Nephron (organoid): ENCODE measurements around the gene PTPRM.
A peak's percentile ranks its signal among the peaks of the same experiment; 100 is the strongest.

Source experiments
- H3K27ac Mint-ChIP-seq, 3 experiments: 2 replicates each; pipeline ENCODE4 v1.8.0; 2020; ENCODE audit warnings: mixed read lengths in 3 of 3, mild to moderate bottlenecking in 2 of 3, moderate library complexity in 1 of 3
- H3K27me3 Mint-ChIP-seq: 2 replicates; pipeline ENCODE4 v1.8.0; 2021; ENCODE audit warnings: low read depth, mild to moderate bottlenecking, moderate library complexity, mixed read lengths
- H3K36me3 Mint-ChIP-seq: 2 replicates; pipeline ENCODE4 v1.8.0; 2020; ENCODE audit warnings: low read depth, mixed read lengths
- H3K4me1 Mint-ChIP-seq: 2 replicates; pipeline ENCODE4 v1.8.0; 2020; ENCODE audit warnings: mixed read lengths
- H3K4me3 Mint-ChIP-seq, 3 experiments: 2 replicates each; pipeline ENCODE4 v1.8.0; 2020; ENCODE audit warnings: mild to moderate bottlenecking in 3 of 3, mixed read lengths in 3 of 3, moderate library complexity in 2 of 3
- H3K9me3 Mint-ChIP-seq: 2 replicates; pipeline ENCODE4 v1.8.0; 2020; ENCODE audit warnings: mixed read lengths
- TF ChIP-seq, protein P1 (sequence below), 3 experiments: fragments of 200-600 bp; sonication (generic); IDR thresholded peaks; one replicate each; pipeline ENCODE4 v1.5.0; 2021; ENCODE audit warnings: antibody characterized with exemption in 3 of 3; ENCODE audit not compliant: unreplicated experiment in 3 of 3

PTPRM gene

DNA sequence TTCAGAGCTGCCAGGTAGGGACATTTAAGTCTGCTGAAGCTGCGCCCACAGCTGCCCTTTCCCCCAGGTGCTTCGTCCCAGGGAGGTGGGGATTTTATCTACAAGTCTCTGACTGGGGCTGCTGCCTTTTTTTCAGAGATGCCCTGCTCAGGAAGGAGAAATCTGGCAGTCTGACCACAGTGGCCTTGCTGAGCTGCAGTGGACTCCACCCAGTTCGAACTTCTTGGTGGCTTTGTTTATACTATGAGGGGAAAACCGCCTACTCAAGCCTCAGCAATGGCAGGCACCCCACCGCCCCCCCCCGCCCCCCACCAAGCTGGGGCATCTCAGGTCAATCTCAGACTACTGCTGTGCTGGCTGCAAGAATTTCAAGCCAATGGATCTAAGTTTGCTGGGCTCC is 584.1 kb downstream of the PTPRM start:
- Mint-ChIP-seq H3K4me1 (no peaks in the 10 kb centered on the region), H3K9me3 (peaks cover 16% of the 10 kb centered on the region), H3K36me3 (peaks cover 38% of the 10 kb centered on the region), H3K4me3 (no peak overlapping the region), H3K27me3 (no peaks in the 10 kb centered on the region), H3K27ac (no peak overlapping the region)
- TF ChIP-seq, protein P1, sequence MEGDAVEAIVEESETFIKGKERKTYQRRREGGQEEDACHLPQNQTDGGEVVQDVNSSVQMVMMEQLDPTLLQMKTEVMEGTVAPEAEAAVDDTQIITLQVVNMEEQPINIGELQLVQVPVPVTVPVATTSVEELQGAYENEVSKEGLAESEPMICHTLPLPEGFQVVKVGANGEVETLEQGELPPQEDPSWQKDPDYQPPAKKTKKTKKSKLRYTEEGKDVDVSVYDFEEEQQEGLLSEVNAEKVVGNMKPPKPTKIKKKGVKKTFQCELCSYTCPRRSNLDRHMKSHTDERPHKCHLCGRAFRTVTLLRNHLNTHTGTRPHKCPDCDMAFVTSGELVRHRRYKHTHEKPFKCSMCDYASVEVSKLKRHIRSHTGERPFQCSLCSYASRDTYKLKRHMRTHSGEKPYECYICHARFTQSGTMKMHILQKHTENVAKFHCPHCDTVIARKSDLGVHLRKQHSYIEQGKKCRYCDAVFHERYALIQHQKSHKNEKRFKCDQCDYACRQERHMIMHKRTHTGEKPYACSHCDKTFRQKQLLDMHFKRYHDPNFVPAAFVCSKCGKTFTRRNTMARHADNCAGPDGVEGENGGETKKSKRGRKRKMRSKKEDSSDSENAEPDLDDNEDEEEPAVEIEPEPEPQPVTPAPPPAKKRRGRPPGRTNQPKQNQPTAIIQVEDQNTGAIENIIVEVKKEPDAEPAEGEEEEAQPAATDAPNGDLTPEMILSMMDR (IDR thresholded peaks at IDR 0.05; ENCODE audit: unreplicated experiment in 3 of 3), result no peak

DNA sequence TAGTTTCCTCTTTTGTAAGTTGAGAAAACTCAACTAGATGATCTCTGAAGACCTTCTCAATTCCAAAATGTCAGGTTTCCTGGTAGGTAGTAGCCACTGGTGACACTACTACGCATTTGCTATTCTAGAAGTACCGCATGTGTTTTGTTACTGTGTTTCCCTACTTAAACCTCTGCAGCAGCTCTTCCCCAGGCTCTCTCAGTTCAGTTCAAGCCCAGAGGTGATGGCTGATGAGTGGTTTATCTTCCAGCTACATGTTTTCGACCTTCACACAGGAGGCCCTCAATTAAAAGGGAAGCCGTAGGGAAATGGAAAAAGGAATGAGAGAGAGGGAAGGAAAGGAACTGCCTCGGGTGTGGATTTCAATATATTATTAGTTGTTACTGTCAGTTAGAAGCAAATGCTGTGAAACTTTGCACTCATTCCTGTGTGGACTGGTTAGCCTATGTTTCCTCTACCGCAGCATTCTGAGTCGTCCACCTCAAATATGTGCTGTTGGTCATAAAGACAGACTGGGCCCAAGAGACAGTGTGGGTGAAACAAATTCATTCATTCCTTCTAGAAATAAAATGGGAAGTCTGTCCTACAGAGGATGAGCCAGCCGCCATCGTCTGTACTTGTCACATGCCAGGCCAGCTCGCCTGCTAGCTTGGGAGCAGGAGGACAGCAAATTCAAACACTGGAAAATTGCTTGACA is 586.9 kb downstream of the PTPRM start:
- H3K27ac Mint-ChIP-seq, result no peak overlapping the region
- no peaks in the 10 kb centered on the region for H3K9me3 Mint-ChIP-seq
- no peaks in the 10 kb centered on the region for H3K4me1 Mint-ChIP-seq
- H3K36me3 Mint-ChIP-seq, result peaks cover 19% of the 10 kb centered on the region
- H3K4me3 Mint-ChIP-seq, result no peak overlapping the region
- TF ChIP-seq, protein P1 (IDR thresholded peaks at IDR 0.05; ENCODE audit: unreplicated experiment in 3 of 3), result no peak
- no peaks in the 10 kb centered on the region for H3K27me3 Mint-ChIP-seq

DNA sequence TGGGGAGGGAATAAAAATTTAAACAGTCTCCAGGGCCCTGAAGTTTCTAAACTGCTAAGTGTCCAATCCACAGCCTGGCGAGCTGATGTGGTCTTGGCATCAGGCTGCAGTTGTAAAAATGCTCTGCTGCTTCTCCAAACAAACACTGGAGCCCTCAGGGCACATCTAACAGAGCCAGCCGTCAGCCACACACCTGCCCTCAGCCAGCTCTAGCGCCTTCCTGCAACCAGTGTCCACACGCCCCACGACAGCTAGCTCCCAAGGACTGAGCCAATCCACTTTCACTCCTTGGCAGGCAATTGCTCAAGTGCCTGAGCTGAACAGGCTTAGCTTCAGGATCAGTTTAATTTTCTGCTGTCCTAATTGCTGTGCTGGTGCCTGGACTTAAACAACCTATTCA is 595.7 kb downstream of the PTPRM start:
- H3K36me3 Mint-ChIP-seq, result peaks cover 7% of the 10 kb centered on the region
- TF ChIP-seq, protein P1 (IDR thresholded peaks at IDR 0.05; ENCODE audit: unreplicated experiment in 3 of 3), result no peak
- no peak overlapping the region for H3K4me3 Mint-ChIP-seq
- H3K9me3 Mint-ChIP-seq, result no peaks in the 10 kb centered on the region
- no peaks in the 10 kb centered on the region for H3K27me3 Mint-ChIP-seq
- no peaks in the 10 kb centered on the region for H3K4me1 Mint-ChIP-seq
- H3K27ac Mint-ChIP-seq, result peak overlapping the region in 1 of 3 experiments; percentile 0

DNA sequence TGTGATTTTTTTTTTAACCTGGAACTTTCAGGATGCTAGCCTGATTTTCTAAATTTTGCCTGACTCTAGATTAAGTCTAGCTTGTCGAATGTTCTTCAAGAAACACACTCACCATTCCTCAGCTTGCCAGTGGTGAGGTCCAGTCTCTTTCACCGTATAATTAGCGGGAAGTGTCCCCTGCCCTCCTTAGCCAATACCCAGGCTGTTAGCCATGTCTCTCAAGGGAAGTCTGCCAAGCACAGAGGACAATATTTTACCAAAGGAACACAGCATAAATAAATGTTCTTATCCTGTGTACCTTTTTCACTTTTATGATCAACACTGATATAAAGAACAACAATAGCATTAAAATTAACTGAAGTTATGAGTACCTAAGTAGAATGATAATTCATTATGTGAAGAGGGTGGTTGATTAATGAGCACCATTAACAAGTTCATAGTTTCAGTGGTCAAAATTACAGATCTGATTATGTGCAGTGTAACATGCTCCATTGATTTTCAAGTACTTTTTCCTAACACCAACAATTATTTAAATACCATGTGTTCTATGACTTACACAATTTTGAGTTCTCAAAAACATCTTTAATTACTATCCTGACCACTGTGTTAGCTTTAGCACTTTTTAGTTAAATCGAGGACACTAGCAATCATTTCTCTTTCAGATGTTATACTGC is 596.3 kb downstream of the PTPRM start:
- Mint-ChIP-seq H3K4me3 (no peak overlapping the region), H3K27me3 (no peaks in the 10 kb centered on the region), H3K4me1 (no peaks in the 10 kb centered on the region), H3K27ac (peak overlapping the region in 1 of 3 experiments; percentile 0), H3K9me3 (no peaks in the 10 kb centered on the region), H3K36me3 (peaks cover 2% of the 10 kb centered on the region)
- TF ChIP-seq, protein P1 (IDR thresholded peaks at IDR 0.05; ENCODE audit: unreplicated experiment in 3 of 3), result no peak

DNA sequence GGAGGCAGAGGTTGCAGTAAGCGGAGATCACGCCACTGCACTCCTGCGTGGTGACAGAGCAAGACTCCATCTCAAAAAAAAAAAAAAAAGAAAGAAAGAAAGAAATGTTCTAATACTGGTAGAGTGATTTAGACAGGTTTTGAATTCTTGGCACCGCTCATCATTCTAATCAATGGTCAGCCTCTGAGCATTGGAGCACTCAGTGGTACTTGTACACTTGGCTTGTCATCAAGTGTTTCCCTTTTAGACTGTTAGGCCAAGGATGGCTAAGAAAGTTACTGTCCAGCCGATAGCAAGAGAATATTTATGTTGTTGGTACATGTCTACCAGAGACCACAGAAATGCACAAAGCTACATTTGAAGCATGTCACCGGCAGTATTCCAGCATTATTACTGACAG is 598.0 kb downstream of the PTPRM start:
- no peak overlapping the region for H3K27ac Mint-ChIP-seq
- TF ChIP-seq, protein P1 (IDR thresholded peaks at IDR 0.05; ENCODE audit: unreplicated experiment in 3 of 3), result no peak
- H3K9me3 Mint-ChIP-seq, result no peaks in the 10 kb centered on the region
- no peaks in the 10 kb centered on the region for H3K27me3 Mint-ChIP-seq
- no peaks in the 10 kb centered on the region for H3K36me3 Mint-ChIP-seq
- H3K4me1 Mint-ChIP-seq, result peaks cover 5% of the 10 kb centered on the region
- H3K4me3 Mint-ChIP-seq, result no peak overlapping the region

DNA sequence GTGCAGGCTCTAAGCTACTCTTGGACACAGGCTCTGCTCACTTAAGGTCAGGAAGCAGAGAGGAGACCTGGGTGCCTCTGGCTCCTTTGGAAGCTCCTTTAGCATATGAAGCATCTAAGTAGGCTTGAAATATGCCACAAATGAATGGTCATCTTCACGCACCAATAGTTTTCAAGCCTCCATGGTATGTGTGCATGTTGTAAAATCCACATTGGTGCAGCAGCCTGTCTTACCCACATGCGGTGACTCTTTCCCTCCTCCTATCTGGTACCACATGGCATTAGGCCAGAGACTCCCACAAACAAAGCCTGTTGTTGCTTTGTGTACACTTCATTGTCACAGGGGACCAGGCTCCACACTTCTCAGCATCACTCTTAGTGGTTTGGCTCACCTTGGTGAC is 599.9 kb downstream of the PTPRM start:
- H3K9me3 Mint-ChIP-seq, result no peaks in the 10 kb centered on the region
- TF ChIP-seq, protein P1 (IDR thresholded peaks at IDR 0.05; ENCODE audit: unreplicated experiment in 3 of 3), result no peak
- H3K4me3 Mint-ChIP-seq, result no peak overlapping the region
- H3K36me3 Mint-ChIP-seq, result no peaks in the 10 kb centered on the region
- no peak overlapping the region for H3K27ac Mint-ChIP-seq
- peaks cover 10% of the 10 kb centered on the region for H3K4me1 Mint-ChIP-seq
- no peaks in the 10 kb centered on the region for H3K27me3 Mint-ChIP-seq
